ENCODE measurements around the gene CSF2. TPM values are rescaled to one million over a fixed set of nuclear protein-coding genes. Genes with fewer than 3 reads are reported as not detected.

The CSF2 gene
- polyA plus RNA-seq, 1 donor (not counting 4 experiments of a cell fraction or from before 2014, with no cell fraction given), result 7.2 TPM

GRCh38 chr5:132082329-132083023 is 8.9 kb downstream of the CSF2 start:
- H3K4me3 ChIP-seq (ENCODE audit: control insufficient read depth in 2 of 3, extremely low read depth in 1 of 3, insufficient read depth in 2 of 3, low read depth in 1 of 3, low read length in 3 of 3), result no peak overlapping the region
- H3K27ac ChIP-seq (ENCODE audit: control insufficient read depth, insufficient read depth, low read length), result no peak overlapping the region
- no peaks in the 10 kb centered on the region for H3K27me3 ChIP-seq (ENCODE audit: control insufficient read depth, extremely low read depth, insufficient read depth, low read length)
- no peaks in the 10 kb centered on the region for H3K9me1 ChIP-seq (ENCODE audit: control insufficient read depth, extremely low read depth, insufficient read depth, low read length)
- no peak for TF ChIP-seq CTCF (optimal IDR thresholded peaks at IDR 0.05 in 1 of 3, IDR thresholded peaks at IDR 0.05 in 1 of 3, conservative IDR thresholded peaks at IDR 0.05 in 1 of 3; ENCODE audit: extremely low read depth in 1 of 3, insufficient read depth in 2 of 3, low read length in 3 of 3)
- TF ChIP-seq EZH2 (IDR thresholded peaks at IDR 0.05; ENCODE audit: low read length), result no peak
- H3K9ac ChIP-seq (ENCODE audit: control insufficient read depth, extremely low read depth, insufficient read depth, low read length), result no peak overlapping the region
- H3K4me2 ChIP-seq (ENCODE audit: control insufficient read depth, extremely low read depth, insufficient read depth, low read depth, low read length), result no peak overlapping the region
- H3K9me3 ChIP-seq (ENCODE audit: control insufficient read depth, low read depth, low read length), result no peaks in the 10 kb centered on the region
- no peak overlapping the region for H2AFZ ChIP-seq (ENCODE audit: control insufficient read depth, low read length)
- no peaks in the 10 kb centered on the region for H4K20me1 ChIP-seq (ENCODE audit: control insufficient read depth, extremely low read depth, insufficient read depth, low read length)
- DNase-seq (ENCODE audit: low read depth, low spot score) (no peak), FAIRE-seq (no peak)
- H3K36me3 ChIP-seq (ENCODE audit: control insufficient read depth in 2 of 2, extremely low read depth in 1 of 2, insufficient read depth in 2 of 2, low read length in 2 of 2), result no peaks in the 10 kb centered on the region
- H3K79me2 ChIP-seq (ENCODE audit: control insufficient read depth, insufficient read depth, low read length), result no peaks in the 10 kb centered on the region
- dilution Hi-C loops (cut with MboI; ENCODE audit: extremely low pct_ligation_motif_present, low sequenced_read_pairs), result no loop called here
- H3K4me1 ChIP-seq (ENCODE audit: control insufficient read depth, extremely low read depth, insufficient read depth, low read length), result peaks cover 19% of the 10 kb centered on the region

GRCh38 chr5:132083071-132083678 is 9.6 kb downstream of the CSF2 start:
- Histone ChIP-seq H3K9ac (ENCODE audit: control insufficient read depth, extremely low read depth, insufficient read depth, low read length) (no peak overlapping the region), H3K79me2 (ENCODE audit: control insufficient read depth, insufficient read depth, low read length) (no peaks in the 10 kb centered on the region), H3K27ac (ENCODE audit: control insufficient read depth, insufficient read depth, low read length) (no peak overlapping the region), H3K9me3 (ENCODE audit: control insufficient read depth, low read depth, low read length) (no peaks in the 10 kb centered on the region), H4K20me1 (ENCODE audit: control insufficient read depth, extremely low read depth, insufficient read depth, low read length) (no peaks in the 10 kb centered on the region), H3K27me3 (ENCODE audit: control insufficient read depth, extremely low read depth, insufficient read depth, low read length) (peaks cover 2% of the 10 kb centered on the region), H3K9me1 (ENCODE audit: control insufficient read depth, extremely low read depth, insufficient read depth, low read length) (no peaks in the 10 kb centered on the region), H3K4me2 (ENCODE audit: control insufficient read depth, extremely low read depth, insufficient read depth, low read depth, low read length) (no peak overlapping the region), H3K4me3 (ENCODE audit: control insufficient read depth in 2 of 3, extremely low read depth in 1 of 3, insufficient read depth in 2 of 3, low read depth in 1 of 3, low read length in 3 of 3) (no peak overlapping the region), H2AFZ (ENCODE audit: control insufficient read depth, low read length) (no peak overlapping the region), H3K4me1 (ENCODE audit: control insufficient read depth, extremely low read depth, insufficient read depth, low read length) (peaks cover 19% of the 10 kb centered on the region), H3K36me3 (ENCODE audit: control insufficient read depth in 2 of 2, extremely low read depth in 1 of 2, insufficient read depth in 2 of 2, low read length in 2 of 2) (no peaks in the 10 kb centered on the region)
- dilution Hi-C loops (cut with MboI; ENCODE audit: extremely low pct_ligation_motif_present, low sequenced_read_pairs), result no loop called here
- TF ChIP-seq EZH2 (IDR thresholded peaks at IDR 0.05; ENCODE audit: low read length) (no peak), CTCF (optimal IDR thresholded peaks at IDR 0.05 in 1 of 3, IDR thresholded peaks at IDR 0.05 in 1 of 3, conservative IDR thresholded peaks at IDR 0.05 in 1 of 3; ENCODE audit: extremely low read depth in 1 of 3, insufficient read depth in 2 of 3, low read length in 3 of 3) (no peak)
- DNase-seq (ENCODE audit: low read depth, low spot score) (no peak), FAIRE-seq (no peak)

All from keratinocyte (primary cell).